HepG2 (cell line): Measurements from ENCODE around the gene EARS2. TPM values are rescaled to one million over a fixed set of nuclear protein-coding genes. Genes with fewer than 3 reads are reported as not detected.

Experiments
- ARNT2 ChIP-seq: sonication (generic); formaldehyde crosslinking; IDR thresholded peaks from 2 replicates; pipeline ENCODE4 v1.8.0; 2022; ENCODE audit warnings: mild to moderate bottlenecking, low read depth, missing genetic modification reagents, moderate library complexity
- CHCHD3 ChIP-seq: sonication (generic); formaldehyde crosslinking; IDR thresholded peaks from 2 replicates; pipeline ENCODE4 v1.8.0; 2022; ENCODE audit warnings: mild to moderate bottlenecking, missing genetic modification reagents, moderate library complexity
- EP300 ChIP-seq, 3 experiments: sonication (generic) in 1 of 3; formaldehyde crosslinking in 1 of 3; IDR thresholded peaks; 2 replicates each; pipeline versions ENCODE4 v1.5.1 to v1.6.1; 2011 to 2020; ENCODE audit warnings: low read depth in 2 of 3, low read length in 2 of 3, borderline replicate concordance in 1 of 3, improper control_type of control experiment in 1 of 3, mild to moderate bottlenecking in 1 of 3, missing genetic modification reagents in 1 of 3, moderate library complexity in 1 of 3
- FOXP4 ChIP-seq: sonication (generic); formaldehyde crosslinking; IDR thresholded peaks from 2 replicates; pipeline ENCODE4 v1.4.0; 2020; ENCODE audit warnings: missing genetic modification reagents
- HNF4A ChIP-seq: sonication (generic); formaldehyde crosslinking; IDR thresholded peaks from 2 replicates; pipeline ENCODE4 v1.4.0; 2020; ENCODE audit warnings: missing genetic modification reagents
- KLF13 ChIP-seq: sonication (generic); formaldehyde crosslinking; IDR thresholded peaks from 2 replicates; pipeline ENCODE4 v1.4.0; 2020; ENCODE audit warnings: mild to moderate bottlenecking, missing genetic modification reagents
- MEF2D ChIP-seq: sonication (generic); formaldehyde crosslinking; IDR thresholded peaks from 2 replicates; pipeline ENCODE4 v1.5.1; 2020; ENCODE audit warnings: mild to moderate bottlenecking, missing genetic modification reagents
- MTF2 ChIP-seq: sonication (generic); formaldehyde crosslinking; IDR thresholded peaks from 2 replicates; pipeline ENCODE4 v1.5.0; 2020; ENCODE audit warnings: missing genetic modification reagents, borderline replicate concordance
- PBX2 ChIP-seq: IDR thresholded peaks from 2 replicates; pipeline ENCODE4 v1.6.1; 2016; ENCODE audit warnings: control low read depth
- RORA ChIP-seq: sonication (generic); formaldehyde crosslinking; IDR thresholded peaks from 2 replicates; pipeline ENCODE4 v1.5.0; 2020; ENCODE audit warnings: mild to moderate bottlenecking, missing genetic modification reagents, moderate library complexity
- SMC3 ChIP-seq: IDR thresholded peaks from 2 replicates; pipeline ENCODE4 v1.6.1; 2011; ENCODE audit warnings: low read length, improper control_type of control experiment
- ZFY ChIP-seq: sonication (generic); formaldehyde crosslinking; IDR thresholded peaks from 2 replicates; pipeline ENCODE4 v1.4.0; 2020; ENCODE audit warnings: missing genetic modification reagents
- ZNF138 ChIP-seq: sonication (generic); formaldehyde crosslinking; IDR thresholded peaks from 2 replicates; pipeline ENCODE4 v1.5.0; 2020; ENCODE audit warnings: mild to moderate bottlenecking, low read depth, missing genetic modification reagents
- ZNF232 ChIP-seq: sonication (generic); formaldehyde crosslinking; IDR thresholded peaks from 2 replicates; pipeline ENCODE4 v1.4.0; 2020; ENCODE audit warnings: missing genetic modification reagents, borderline replicate concordance
- ZNF563 ChIP-seq: sonication (generic); formaldehyde crosslinking; IDR thresholded peaks from 2 replicates; pipeline ENCODE4 v1.8.0; 2022; ENCODE audit warnings: mild to moderate bottlenecking, moderate library complexity, missing genetic modification reagents
- ZNF652 ChIP-seq: IDR thresholded peaks from 2 replicates; pipeline ENCODE4 v1.6.1; 2016; ENCODE audit warnings: low read depth, borderline replicate concordance
- ZNF784 ChIP-seq: sonication (generic); formaldehyde crosslinking; IDR thresholded peaks from 2 replicates; pipeline ENCODE4 v1.5.1; 2020; ENCODE audit warnings: missing genetic modification reagents, mild to moderate bottlenecking, borderline replicate concordance
- polyA plus RNA-seq, 8 experiments: library from polyadenylated mRNA; depleted of rRNA in 3 of 8; stranded (reverse) in 7 of 8; unstranded in 1 of 8; fragments of >200 nt; fragmentation: Illumina TruSeq in 4 of 8; extraction: Trizol in 4 of 8; gene quantifications; 2 replicates each; pipeline versions ENCODE4 v1.2.1 to v1.2.3, GENCODE V29; 2011 to 2016; ENCODE audit warnings: low read depth in 4 of 8, missing spikeins in 1 of 8, mixed read lengths in 1 of 8; ENCODE audit not compliant: insufficient read depth in 1 of 8
- total RNA-seq, 5 experiments: library from RNA; depleted of rRNA; stranded (reverse); fragments of >200 nt; fragmentation: Illumina TruSeq; extraction: Trizol; gene quantifications; 2 replicates each; pipeline ENCODE4 v1.2.3, GENCODE V29; 2016; ENCODE audit warnings: low read depth in 1 of 5
- TF ChIP-seq, protein P1 (sequence below): sonication (generic); formaldehyde crosslinking; conservative IDR thresholded peaks from 2 replicates; pipeline ENCODE4 v1.8.0; 2022; ENCODE audit warnings: low read depth, missing genetic modification reagents
- TF ChIP-seq, protein P2 (sequence below): sonication (generic); formaldehyde crosslinking; IDR thresholded peaks from 2 replicates; pipeline ENCODE4 v1.4.0; 2020; ENCODE audit warnings: missing genetic modification reagents
- TF ChIP-seq, protein P3 (sequence below): sonication (generic); formaldehyde crosslinking; IDR thresholded peaks from 2 replicates; pipeline ENCODE4 v1.4.0; 2020; ENCODE audit warnings: missing genetic modification reagents, low read depth, mild to moderate bottlenecking, borderline replicate concordance

Gene EARS2
- total and polyA plus RNA-seq, 2 of the 13 experiments (the other 11 are each of a cell fraction or from before 2014, with no cell fraction given): 49.4 to 80.4 TPM

DNA sequence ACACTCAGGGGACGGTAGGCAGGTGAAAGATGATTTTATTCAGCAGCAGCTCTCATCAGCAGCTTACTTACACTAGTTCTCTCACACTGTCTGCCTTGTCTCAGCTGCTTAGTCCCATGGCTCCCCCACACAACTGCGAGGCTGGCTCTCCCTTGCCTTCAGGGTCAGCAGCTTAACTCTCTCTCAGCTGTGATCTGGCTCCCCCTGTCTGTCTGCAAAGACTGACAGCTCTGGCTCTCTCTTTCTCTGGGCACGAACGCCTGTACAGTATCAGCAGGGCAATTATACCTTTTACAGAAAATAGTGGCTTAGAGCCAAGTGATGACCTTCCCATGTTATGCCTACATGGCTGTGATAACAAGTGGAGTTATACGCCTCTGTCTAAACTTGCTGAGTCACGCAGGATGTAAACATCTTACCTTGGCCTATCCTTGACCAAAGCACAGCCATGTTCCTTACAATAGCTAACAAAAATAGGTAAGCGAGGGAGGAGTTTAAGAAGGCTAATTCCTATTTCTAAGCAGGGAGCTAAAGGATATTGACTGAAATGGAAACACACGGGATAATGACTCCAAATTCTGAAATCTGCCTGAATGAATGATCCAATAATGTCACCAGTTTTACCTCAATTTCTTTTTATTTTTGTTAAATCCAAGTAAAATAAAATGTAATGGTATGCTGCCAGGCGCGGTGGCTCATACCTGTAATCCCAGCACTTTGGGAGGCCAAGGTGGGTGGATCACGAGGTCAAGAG, 40.0 kb upstream of the EARS2 start (continued):
- TF ChIP-seq, protein P1, sequence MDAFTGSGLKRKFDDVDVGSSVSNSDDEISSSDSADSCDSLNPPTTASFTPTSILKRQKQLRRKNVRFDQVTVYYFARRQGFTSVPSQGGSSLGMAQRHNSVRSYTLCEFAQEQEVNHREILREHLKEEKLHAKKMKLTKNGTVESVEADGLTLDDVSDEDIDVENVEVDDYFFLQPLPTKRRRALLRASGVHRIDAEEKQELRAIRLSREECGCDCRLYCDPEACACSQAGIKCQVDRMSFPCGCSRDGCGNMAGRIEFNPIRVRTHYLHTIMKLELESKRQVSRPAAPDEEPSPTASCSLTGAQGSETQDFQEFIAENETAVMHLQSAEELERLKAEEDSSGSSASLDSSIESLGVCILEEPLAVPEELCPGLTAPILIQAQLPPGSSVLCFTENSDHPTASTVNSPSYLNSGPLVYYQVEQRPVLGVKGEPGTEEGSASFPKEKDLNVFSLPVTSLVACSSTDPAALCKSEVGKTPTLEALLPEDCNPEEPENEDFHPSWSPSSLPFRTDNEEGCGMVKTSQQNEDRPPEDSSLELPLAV (CRISPR knock-in tag): no peak
- TF ChIP-seq MTF2 (no peak), SMC3 (peak; percentile 32; the same call in 1 of the 2 replicates), ZNF784 (no peak), HNF4A (no peak), ZNF652 (CRISPR knock-in tag) (no peak; the same call in 1 of the 2 replicates), ARNT2 (no peak), FOXP4 (CRISPR knock-in tag) (peak; percentile 34; the same call in 1 of the 2 replicates), ZNF232 (CRISPR knock-in tag) (0 out of 2 replicates have a peak, but pooled peaks have one; percentile 39), EP300 (IDR thresholded peaks at IDR 0.05; ENCODE audit: low read depth in 2 of 2, low read length in 2 of 2) (no peak), EP300 (CRISPR knock-in tag; IDR thresholded peaks at IDR 0.05; ENCODE audit: borderline replicate concordance) (peak; percentile 10; the same call in 1 of the 2 replicates), CHCHD3 (no peak), PBX2 (peak; percentile 47; the same call in 1 of the 2 replicates), ZNF138 (CRISPR knock-in tag) (0 out of 2 replicates have a peak, but pooled peaks have one; percentile 53), RORA (CRISPR knock-in tag) (no peak), KLF13 (CRISPR knock-in tag) (0 out of 2 replicates have a peak, but pooled peaks have one; percentile 45), MEF2D (CRISPR knock-in tag) (peak; percentile 49; the same call in 1 of the 2 replicates), ZNF563 (CRISPR knock-in tag) (peak; percentile 100), ZFY (no peak)
- TF ChIP-seq, protein P2, sequence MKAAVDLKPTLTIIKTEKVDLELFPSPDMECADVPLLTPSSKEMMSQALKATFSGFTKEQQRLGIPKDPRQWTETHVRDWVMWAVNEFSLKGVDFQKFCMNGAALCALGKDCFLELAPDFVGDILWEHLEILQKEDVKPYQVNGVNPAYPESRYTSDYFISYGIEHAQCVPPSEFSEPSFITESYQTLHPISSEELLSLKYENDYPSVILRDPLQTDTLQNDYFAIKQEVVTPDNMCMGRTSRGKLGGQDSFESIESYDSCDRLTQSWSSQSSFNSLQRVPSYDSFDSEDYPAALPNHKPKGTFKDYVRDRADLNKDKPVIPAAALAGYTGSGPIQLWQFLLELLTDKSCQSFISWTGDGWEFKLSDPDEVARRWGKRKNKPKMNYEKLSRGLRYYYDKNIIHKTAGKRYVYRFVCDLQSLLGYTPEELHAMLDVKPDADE (CRISPR knock-in tag): no peak
- TF ChIP-seq, protein P3, sequence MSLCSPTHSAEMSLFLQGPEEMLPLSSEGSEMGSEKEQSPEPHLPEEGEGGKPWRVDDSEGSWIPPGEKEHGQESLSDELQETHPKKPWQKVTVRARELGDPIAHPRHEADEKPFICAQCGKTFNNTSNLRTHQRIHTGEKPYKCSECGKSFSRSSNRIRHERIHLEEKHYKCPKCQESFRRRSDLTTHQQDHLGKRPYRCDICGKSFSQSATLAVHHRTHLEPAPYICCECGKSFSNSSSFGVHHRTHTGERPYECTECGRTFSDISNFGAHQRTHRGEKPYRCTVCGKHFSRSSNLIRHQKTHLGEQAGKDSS (CRISPR knock-in tag): no peak
